Head of caudate nucleus (tissue), 42 donors: Measurements from ENCODE around the gene C3orf20.

Source experiments
- DNase-seq, 42 donors: peaks; one replicate each; pipeline versions ENCODE4 v3.0.0 to v3.0.0-alpha.2; 2020 to 2021; ENCODE audit warnings: mixed read lengths in 7 of 42
- intact Hi-C: fragments of 100-400 bp; cut with DNase I; formaldehyde crosslinking; loops from one replicate; pipeline ENCODE4 v1.15.0; 2022

Gene C3orf20

DNA sequence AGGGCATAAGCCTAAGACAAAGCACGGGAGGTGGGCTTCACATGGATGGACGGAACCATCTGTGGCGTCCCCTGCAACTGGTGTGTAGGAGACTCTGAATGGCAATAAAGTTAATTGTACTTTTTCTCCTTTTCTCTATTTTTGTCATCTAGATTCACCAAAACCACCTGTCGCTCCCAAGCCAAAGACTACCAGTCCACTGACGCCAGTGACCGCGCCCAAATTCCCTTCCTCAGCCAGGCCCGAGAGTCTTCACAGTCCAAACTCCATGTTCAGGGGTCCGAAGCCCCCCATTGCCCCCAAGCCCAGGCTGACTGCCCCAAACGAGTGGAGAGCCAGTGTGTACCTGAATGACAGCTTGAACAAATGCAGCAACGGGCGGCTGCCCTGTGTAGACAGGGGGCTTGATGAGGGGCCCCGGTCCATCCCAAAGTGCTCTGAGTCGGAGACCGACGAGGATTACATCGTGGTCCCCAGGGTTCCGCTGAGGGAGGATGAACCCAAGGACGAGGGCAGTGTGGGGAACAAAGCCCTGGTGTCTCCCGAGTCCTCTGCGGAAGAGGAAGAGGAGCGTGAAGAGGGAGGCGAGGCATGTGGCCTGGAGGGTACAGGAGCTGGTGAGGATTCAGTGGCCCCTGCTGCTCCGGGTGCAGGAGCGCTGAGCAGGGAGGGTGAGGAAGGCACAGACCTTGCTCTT, 144.0 kb downstream of the C3orf20 start, which contains the start of gene FGD5:
FGD5 (plus strand) TSS at position 159 of the 697 bp plus-strand sequence; CDS start at position 269, 110 bp downstream.
- intact Hi-C loops: no loop called here

DNA sequence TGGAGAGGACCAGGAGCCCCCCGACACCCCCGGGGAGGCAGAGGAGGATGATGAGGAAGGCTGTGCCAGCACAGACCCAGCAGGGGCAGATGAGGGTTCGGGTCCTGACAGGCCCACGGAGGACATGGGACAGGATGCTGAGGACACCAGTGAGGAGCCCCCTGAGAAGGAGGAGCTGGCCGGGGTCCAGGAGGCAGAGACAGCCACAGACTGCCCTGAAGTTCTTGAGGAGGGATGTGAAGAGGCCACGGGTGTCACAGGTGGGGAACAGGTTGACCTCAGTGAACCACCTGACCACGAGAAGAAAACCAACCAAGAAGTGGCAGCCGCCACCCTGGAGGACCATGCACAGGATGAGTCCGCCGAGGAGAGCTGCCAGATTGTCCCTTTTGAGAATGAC, 144.7 kb downstream of the C3orf20 start:
- intact Hi-C loops: no loop called here
- DNase-seq: no peak

More for the DNA sequence above, 144.0 kb downstream of the C3orf20 start, which contains the start of gene FGD5:
- DNase-seq: no peak

DNA sequence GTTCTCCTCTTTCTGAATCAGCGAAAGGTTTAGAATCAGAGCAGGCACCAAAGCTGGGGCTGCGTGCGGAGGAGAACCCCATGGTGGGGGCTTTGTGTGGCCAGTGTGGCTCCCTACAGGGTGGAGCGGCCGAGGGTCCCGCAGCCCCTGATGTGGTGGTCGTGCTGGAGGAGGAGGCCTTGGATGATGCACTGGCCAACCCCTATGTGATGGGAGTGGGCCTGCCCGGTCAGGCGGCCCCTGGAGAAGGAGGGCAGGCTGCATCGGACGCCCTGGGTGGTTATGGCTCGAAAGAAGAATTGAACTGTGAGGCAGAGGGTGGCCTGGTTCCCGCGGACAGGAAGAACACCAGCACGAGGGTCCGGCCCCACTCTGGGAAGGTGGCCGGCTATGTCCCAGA, 145.2 kb downstream of the C3orf20 start:
- intact Hi-C loops: no loop called here
- no peak for DNase-seq

DNA sequence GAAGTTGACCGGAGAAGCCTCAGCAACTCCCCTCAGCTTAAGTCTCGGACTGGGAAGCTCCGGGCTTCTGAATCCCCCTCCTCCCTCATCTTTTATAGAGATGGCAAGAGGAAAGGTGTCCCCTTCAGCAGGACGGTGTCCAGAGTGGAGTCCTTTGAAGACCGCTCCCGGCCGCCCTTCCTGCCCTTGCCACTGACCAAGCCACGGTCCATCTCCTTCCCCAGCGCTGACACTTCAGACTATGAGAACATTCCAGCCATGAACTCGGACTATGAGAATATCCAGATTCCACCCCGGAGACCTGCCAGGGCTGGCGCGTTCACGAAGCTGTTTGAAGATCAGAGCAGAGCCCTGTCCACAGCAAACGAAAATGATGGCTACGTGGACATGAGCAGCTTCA, 146.2 kb downstream of the C3orf20 start:
- intact Hi-C loops: no loop called here
- DNase-seq: no peak

DNA sequence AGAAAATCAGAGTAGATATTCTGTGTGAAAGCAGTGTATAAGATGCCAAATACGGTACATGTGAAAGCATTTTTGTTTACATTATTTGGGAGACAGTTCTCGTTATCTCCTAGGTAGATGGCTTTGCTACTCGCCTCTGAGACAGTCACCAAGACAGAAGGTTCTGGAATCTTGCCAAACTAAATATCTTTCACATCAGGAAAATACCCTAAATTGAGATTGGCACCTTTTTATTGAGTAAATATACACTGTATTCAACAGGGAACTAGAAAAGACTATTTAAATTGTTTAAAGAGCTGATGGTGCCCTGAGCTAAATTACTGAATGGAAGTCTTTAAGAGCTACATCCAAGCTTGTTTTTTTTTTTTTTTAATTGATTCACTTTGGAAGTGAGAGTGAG, 147.2 kb downstream of the C3orf20 start:
- intact Hi-C loops: no loop called here
- no peak for DNase-seq
